ENCODE results near the gene SOX11. TPM values are rescaled to one million over a fixed set of nuclear protein-coding genes. Genes with fewer than 3 reads are reported as not detected.

Gene SOX11
- polyA plus RNA-seq, 2 donors = not detected

DNA sequence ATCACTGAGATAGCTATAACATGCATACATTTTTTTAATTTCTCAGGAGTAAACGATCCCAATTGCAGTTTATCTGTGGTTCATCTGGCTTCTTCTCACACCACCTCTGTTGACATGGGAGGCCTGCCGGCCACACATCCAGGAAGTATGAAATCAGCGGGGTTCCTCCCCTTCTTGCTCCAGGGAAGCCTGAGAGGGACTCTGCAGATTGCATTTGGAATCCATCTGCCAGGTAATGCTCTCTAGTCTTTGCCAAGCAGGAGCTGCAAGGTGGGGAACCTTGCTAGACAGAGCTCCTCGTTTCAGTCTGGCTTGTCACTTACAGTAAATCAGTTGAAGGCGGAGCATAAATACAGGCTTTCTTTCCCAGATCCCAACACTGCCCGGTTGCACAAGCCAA, 49.9 kb downstream of the SOX11 start:
- Histone ChIP-seq H3K9me3 (ENCODE audit: control insufficient read depth in 2 of 2, insufficient read depth in 1 of 2, low read depth in 1 of 2, low read length in 1 of 2) (no peaks in the 10 kb centered on the region), H3K27ac (ENCODE audit: low read depth in 2 of 2, low read length in 1 of 2) (no peak overlapping the region), H3K4me1 (ENCODE audit: control insufficient read depth in 2 of 2, insufficient read depth in 2 of 2, low read length in 1 of 2) (peaks cover 0 to 2% of the 10 kb centered on the region in 2 donors), H3K36me3 (ENCODE audit: control insufficient read depth in 2 of 2, insufficient read depth in 2 of 2, low read length in 1 of 2) (no peaks in the 10 kb centered on the region), H3K4me3 (ENCODE audit: low read depth in 1 of 2, low read length in 2 of 2) (no peak overlapping the region), H3K27me3 (ENCODE audit: control insufficient read depth in 1 of 2, insufficient read depth in 2 of 2, low read length in 2 of 2) (no peaks in the 10 kb centered on the region)
- WGBS, 2 donors = 40 to 47% methylated on average over 6 of the region's 6 CpGs

DNA sequence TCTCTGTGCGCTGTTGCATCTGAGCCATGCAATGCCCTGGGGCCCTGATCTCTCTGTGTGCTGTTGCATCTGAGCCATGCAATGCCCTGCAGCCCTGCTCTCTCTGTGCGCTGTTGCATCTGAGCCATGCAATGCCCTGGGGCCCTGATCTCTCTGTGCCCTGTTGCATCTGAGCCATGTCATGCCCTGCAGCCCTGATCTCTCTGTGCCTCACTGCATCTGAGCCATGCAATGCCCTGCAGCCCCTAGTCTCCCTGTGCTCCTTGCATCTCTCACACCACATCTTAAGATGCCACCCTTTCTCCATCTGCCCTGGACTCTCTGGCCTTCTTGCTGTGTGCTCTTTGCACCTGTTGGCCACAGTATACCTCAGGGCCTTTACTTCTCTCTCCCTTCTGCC, 56.2 kb downstream of the SOX11 start:
- Histone ChIP-seq H3K4me3 (ENCODE audit: low read depth in 1 of 2, low read length in 2 of 2) (no peak overlapping the region), H3K36me3 (ENCODE audit: control insufficient read depth in 2 of 2, insufficient read depth in 2 of 2, low read length in 1 of 2) (no peaks in the 10 kb centered on the region), H3K27me3 (ENCODE audit: control insufficient read depth in 1 of 2, insufficient read depth in 2 of 2, low read length in 2 of 2) (no peaks in the 10 kb centered on the region), H3K27ac (ENCODE audit: low read depth in 2 of 2, low read length in 1 of 2) (no peak overlapping the region), H3K9me3 (ENCODE audit: control insufficient read depth in 2 of 2, insufficient read depth in 1 of 2, low read depth in 1 of 2, low read length in 1 of 2) (peaks cover 0 to 9% of the 10 kb centered on the region in 2 donors), H3K4me1 (ENCODE audit: control insufficient read depth in 2 of 2, insufficient read depth in 2 of 2, low read length in 1 of 2) (no peaks in the 10 kb centered on the region)
- 86 to 100% methylated on average over 2 of the region's 2 CpGs for WGBS, 2 donors

DNA sequence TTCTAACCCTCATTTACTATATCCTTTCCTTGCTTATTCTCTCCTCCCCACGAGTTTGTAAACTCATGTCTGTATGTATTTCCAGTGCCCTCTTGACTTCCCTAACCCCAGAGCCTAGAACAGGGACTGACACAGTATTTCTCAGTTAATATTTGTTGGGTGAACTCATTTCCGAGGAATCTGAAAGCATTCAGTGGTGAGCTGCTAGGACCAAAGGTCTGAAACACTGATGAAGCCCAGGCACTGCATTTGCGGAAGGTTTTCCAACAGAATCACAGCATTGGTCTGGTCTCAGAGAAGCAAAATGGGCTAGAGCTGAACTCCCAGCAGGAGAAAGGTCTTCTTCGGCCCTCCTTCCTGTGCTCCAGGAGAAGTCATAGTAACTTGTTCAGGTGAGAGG, 56.8 kb downstream of the SOX11 start:
- no peaks in the 10 kb centered on the region for H3K36me3 ChIP-seq (ENCODE audit: control insufficient read depth in 2 of 2, insufficient read depth in 2 of 2, low read length in 1 of 2)
- no peaks in the 10 kb centered on the region for H3K27me3 ChIP-seq (ENCODE audit: control insufficient read depth in 1 of 2, insufficient read depth in 2 of 2, low read length in 2 of 2)
- no peak overlapping the region for H3K4me3 ChIP-seq (ENCODE audit: low read depth in 1 of 2, low read length in 2 of 2)
- H3K9me3 ChIP-seq (ENCODE audit: control insufficient read depth in 2 of 2, insufficient read depth in 1 of 2, low read depth in 1 of 2, low read length in 1 of 2) = peaks cover 0 to 9% of the 10 kb centered on the region in 2 donors
- H3K27ac ChIP-seq (ENCODE audit: low read depth in 2 of 2, low read length in 1 of 2) = no peak overlapping the region
- 74 to 78% methylated on average over 4 of the region's 4 CpGs for WGBS, 2 donors
- H3K4me1 ChIP-seq (ENCODE audit: control insufficient read depth in 2 of 2, insufficient read depth in 2 of 2, low read length in 1 of 2) = no peaks in the 10 kb centered on the region

DNA sequence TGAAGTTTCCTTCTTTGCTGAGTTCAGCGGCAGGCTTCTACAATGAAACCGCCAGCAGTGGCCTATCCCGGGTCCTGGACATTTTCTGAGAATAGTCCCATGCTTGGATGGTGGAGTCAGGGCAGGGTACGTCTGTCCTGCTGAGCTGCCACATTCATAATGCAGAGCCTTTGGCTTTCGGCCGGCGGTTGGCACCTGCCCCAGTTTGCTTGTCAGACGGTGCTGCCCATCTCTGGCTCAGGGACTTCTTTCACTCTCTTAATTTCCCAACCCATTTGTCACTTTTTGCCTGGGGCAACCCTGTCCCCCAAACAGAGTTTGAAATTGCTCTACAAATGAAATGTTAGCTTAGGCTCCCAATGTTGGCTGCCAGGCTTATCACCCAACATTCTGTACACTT, 57.2 kb downstream of the SOX11 start:
- no peaks in the 10 kb centered on the region for H3K4me1 ChIP-seq (ENCODE audit: control insufficient read depth in 2 of 2, insufficient read depth in 2 of 2, low read length in 1 of 2)
- 79 to 80% methylated on average over 8 of the region's 8 CpGs for WGBS, 2 donors
- H3K9me3 ChIP-seq (ENCODE audit: control insufficient read depth in 2 of 2, insufficient read depth in 1 of 2, low read depth in 1 of 2, low read length in 1 of 2) = peaks cover 4 to 9% of the 10 kb centered on the region in 2 donors
- H3K4me3 ChIP-seq (ENCODE audit: low read depth in 1 of 2, low read length in 2 of 2) = no peak overlapping the region
- no peaks in the 10 kb centered on the region for H3K36me3 ChIP-seq (ENCODE audit: control insufficient read depth in 2 of 2, insufficient read depth in 2 of 2, low read length in 1 of 2)
- no peak overlapping the region for H3K27ac ChIP-seq (ENCODE audit: low read depth in 2 of 2, low read length in 1 of 2)
- H3K27me3 ChIP-seq (ENCODE audit: control insufficient read depth in 1 of 2, insufficient read depth in 2 of 2, low read length in 2 of 2) = no peaks in the 10 kb centered on the region
